IMR-90 (cell line): Measurements from ENCODE around the gene GATAD2A. TPM values are rescaled to one million over a fixed set of nuclear protein-coding genes. Genes with fewer than 3 reads are reported as not detected.

Experiments used
- ATAC-seq: fragments of 200-7000 bp; cut with Tn5 transposase; 2 replicates; pipeline ENCODE4 v1.9.1; 2020; ENCODE audit warnings: low read depth, mild to moderate bottlenecking, moderate library complexity
- BruUV-seq: library from RNA; stranded (reverse); fragments of 400-500 nt; replicated peaks from 2 replicates; lab custom pipeline; 2021; lab: Mats Ljungman, UMichigan
- CTCF ChIA-PET: fragments of 300-600 bp; formaldehyde crosslinking; extraction: SDS; loops from one replicate; lab custom pipeline; 2021; ENCODE audit warnings: antibody characterized with exemption; lab: Yijun Ruan, JAX
- POLR2A ChIA-PET: fragments of 300-600 bp; sonication (Branson Sonifier 250); formaldehyde crosslinking; loops from one replicate; lab custom pipeline; 2022; ENCODE audit warnings: antibody characterized with exemption; ENCODE audit not compliant: unreplicated experiment; lab: Charles Lee
- DNase-seq: peaks from one replicate; pipeline ENCODE4 v3.0.0; 2013
- H2AFZ ChIP-seq: replicated peaks from 2 replicates; pipeline ENCODE3; 2013; ENCODE audit warnings: low read length, mild to moderate bottlenecking; ENCODE audit not compliant: poor library complexity
- H2AK5ac ChIP-seq: 2 replicates; pipeline ENCODE4 v1.6.1; 2013; ENCODE audit warnings: low read depth, low read length, inconsistent platforms
- H2AK9ac ChIP-seq: replicated peaks from 2 replicates; pipeline ENCODE3; 2013; ENCODE audit warnings: mild to moderate bottlenecking, low read depth, low read length, moderate library complexity; ENCODE audit not compliant: poor library complexity
- H2BK120ac ChIP-seq: 2 replicates; pipeline ENCODE4 v1.6.1; 2013; ENCODE audit warnings: low read depth, low read length, inconsistent platforms
- H2BK15ac ChIP-seq: 3 replicates; pipeline ENCODE4 v1.6.1; 2013; ENCODE audit warnings: low read depth, low read length, inconsistent platforms
- H2BK20ac ChIP-seq: 2 replicates; pipeline ENCODE4 v1.6.1; 2013; ENCODE audit warnings: low read depth, mild to moderate bottlenecking, inconsistent platforms, low read length, moderate library complexity
- H2BK5ac ChIP-seq: 2 replicates; pipeline ENCODE4 v1.6.1; 2013; ENCODE audit warnings: mild to moderate bottlenecking, low read depth, low read length, inconsistent platforms; ENCODE audit not compliant: poor library complexity, severe bottlenecking
- H3K14ac ChIP-seq: replicated peaks from 2 replicates; pipeline ENCODE4 v1.6.1; 2013; ENCODE audit warnings: low read depth, low read length, inconsistent platforms
- H3K18ac ChIP-seq: 2 replicates; pipeline ENCODE4 v1.6.1; 2013; ENCODE audit warnings: low read depth, low read length, control low read depth
- H3K23ac ChIP-seq: 2 replicates; pipeline ENCODE4 v1.6.1; 2013; ENCODE audit warnings: low read depth, low read length, inconsistent platforms
- H3K27ac ChIP-seq: 2 replicates; pipeline ENCODE4 v1.5.1; 2013; ENCODE audit warnings: mild to moderate bottlenecking, control low read depth, low read length; ENCODE audit not compliant: insufficient read depth
- H3K27me3 ChIP-seq: 2 replicates; pipeline ENCODE4 v1.6.1; 2013; ENCODE audit warnings: low read length; ENCODE audit not compliant: control insufficient read depth, insufficient read depth
- H3K36me3 ChIP-seq: 2 replicates; pipeline ENCODE4 v1.6.1; 2013; ENCODE audit warnings: low read length, mixed read lengths; ENCODE audit not compliant: control insufficient read depth, insufficient read depth
- H3K4ac ChIP-seq: 2 replicates; pipeline ENCODE4 v1.6.1; 2013; ENCODE audit warnings: low read depth, low read length, inconsistent platforms
- H3K4me1 ChIP-seq: 2 replicates; pipeline ENCODE4 v1.6.1; 2013; ENCODE audit warnings: low read length, mixed read lengths; ENCODE audit not compliant: control insufficient read depth, insufficient read depth
- H3K4me2 ChIP-seq: 2 replicates; pipeline ENCODE4 v1.6.1; 2013; ENCODE audit warnings: low read depth, mild to moderate bottlenecking, control low read depth, low read length, moderate library complexity
- H3K4me3 ChIP-seq: 2 replicates; pipeline ENCODE4 v1.5.1; 2013; ENCODE audit warnings: low read depth, mild to moderate bottlenecking, control low read depth, low read length, moderate library complexity; ENCODE audit not compliant: insufficient read depth
- H3K56ac ChIP-seq: 2 replicates; pipeline ENCODE4 v1.6.1; 2013; ENCODE audit warnings: low read length, inconsistent platforms; ENCODE audit not compliant: insufficient read depth; ENCODE audit errors: extremely low read depth
- H3K79me1 ChIP-seq, 2 experiments: 2 replicates each; pipeline ENCODE4 v1.6.1; 2013; ENCODE audit warnings: low read length in 2 of 2, inconsistent platforms in 1 of 2, low read depth in 1 of 2
- H3K9ac ChIP-seq: 2 replicates; pipeline ENCODE4 v1.6.1; 2013; ENCODE audit warnings: low read depth, low read length, control low read depth
- H3K9me1 ChIP-seq: 2 replicates; pipeline ENCODE4 v1.6.1; 2013; ENCODE audit warnings: low read length, inconsistent platforms; ENCODE audit not compliant: insufficient read depth
- H3K9me3 ChIP-seq: 2 replicates; pipeline ENCODE4 v1.6.1; 2013; ENCODE audit warnings: low read length; ENCODE audit not compliant: control insufficient read depth, insufficient read depth
- H4K20me1 ChIP-seq: 2 replicates; pipeline ENCODE4 v1.6.1; 2013; ENCODE audit warnings: low read length, inconsistent platforms; ENCODE audit not compliant: insufficient read depth
- H4K5ac ChIP-seq: 2 replicates; pipeline ENCODE4 v1.6.1; 2013; ENCODE audit warnings: mild to moderate bottlenecking, low read depth, low read length, control low read depth
- H4K8ac ChIP-seq, 2 experiments: 2 replicates each; pipeline ENCODE4 v1.6.1; 2013; ENCODE audit warnings: low read depth in 2 of 2, low read length in 2 of 2, control low read depth in 1 of 2, inconsistent platforms in 1 of 2
- H4K91ac ChIP-seq: 2 replicates; pipeline ENCODE4 v1.6.1; 2013; ENCODE audit warnings: low read depth, low read length, inconsistent platforms; ENCODE audit not compliant: insufficient read depth
- MAZ ChIP-seq: IDR thresholded peaks from 2 replicates; pipeline ENCODE4 v1.6.1; 2012; ENCODE audit warnings: low read depth, mild to moderate bottlenecking, low read length, improper control_type of control experiment, moderate library complexity, borderline replicate concordance
- RAD21 ChIP-seq: IDR thresholded peaks from 2 replicates; pipeline ENCODE4 v1.6.1; 2012; ENCODE audit warnings: low read length, improper control_type of control experiment
- USF2 ChIP-seq: fragments of 150-350 bp; IDR thresholded peaks from 2 replicates; pipeline ENCODE4 v1.6.1; 2017; ENCODE audit warnings: mild to moderate bottlenecking, antibody characterized with exemption, low read length, low read depth
- WGBS, 2 experiments: methylation state at CpG; one replicate each; pipeline versions ENCODE4 v1.1.5 to v1.1.7; 2013; ENCODE audit warnings: missing lambda C conversion rate in 2 of 2; ENCODE audit not compliant: insufficient read length in 1 of 2; ENCODE audit errors: extremely low coverage in 2 of 2; 5-methylcytosine and 5-hydroxymethylcytosine counted together
- dilution Hi-C: fragments of 300-500 bp; cut with HindIII; formaldehyde crosslinking; loops from one replicate; pipeline ENCODE4 v1.14.3; 2018; ENCODE audit warnings: low sequenced_read_pairs; ENCODE audit not compliant: unreplicated experiment
- in situ Hi-C: fragments of 300-500 bp; cut with MboI; formaldehyde crosslinking; loops from 3 replicates; pipeline ENCODE4 v1.14.3; 2019; ENCODE audit warnings: low sequenced_read_pairs, inconsistent platforms, mixed read lengths
- intact Hi-C: fragments of 100-400 bp; cut with micrococcal nuclease; formaldehyde crosslinking; loops from 2 replicates; pipeline ENCODE4 v1.10.0; 2022
- polyA plus RNA-seq, 3 experiments: library from polyadenylated mRNA; depleted of rRNA; stranded (reverse); fragments of >200 nt; gene quantifications; 2 replicates each; pipeline ENCODE4 v1.2.3, GENCODE V29; 2012; ENCODE audit warnings: low replicate concordance in 1 of 3
- total RNA-seq: library from RNA; depleted of rRNA; stranded (reverse); fragments of >200 nt; gene quantifications from 2 replicates; pipeline ENCODE4 v1.2.3, GENCODE V29; 2012

The GATAD2A gene
- total and polyA plus RNA-seq, 2 of the 4 experiments (the other 2 are of a cell fraction) = 23.5 to 33.2 TPM

GRCh38 chr19:19405971-19406877, 749 bp downstream of the GATAD2A start:
- Histone ChIP-seq H4K20me1 (peaks cover 53% of the 10 kb centered on the region), H3K4ac (peak overlapping the region; percentile 86), H3K14ac (peak overlapping the region; percentile 70), H2AFZ (peak overlapping the region; percentile 77), H2AK9ac (peak overlapping the region; percentile 85), H3K9ac (peak overlapping the region; percentile 79), H3K4me3 (peak overlapping the region; percentile 68), H3K18ac (no peak overlapping the region; the same call in 1 of the 2 replicates), H3K9me1 (peaks cover 36% of the 10 kb centered on the region), H3K27ac (peak overlapping the region; percentile 67), H4K5ac (no peak overlapping the region), H2BK120ac (no peak overlapping the region; the same call in 1 of the 2 replicates), H3K79me1 (peaks cover 9 to 72% of the 10 kb centered on the region in 2 experiments; a peak in 3 of 4 replicates), H3K56ac (peak overlapping the region; percentile 51), H4K91ac (peak overlapping the region; percentile 45), H2BK20ac (no peak overlapping the region), H3K9me3 (no peaks in the 10 kb centered on the region), H4K8ac (peak overlapping the region in 1 of 2 experiments; percentile 46; a peak in 2 of 4 replicates), H3K36me3 (no peaks in the 10 kb centered on the region), H2BK15ac (no peak overlapping the region), H2BK5ac (peak overlapping the region; percentile 31), H3K4me1 (peaks cover 13% of the 10 kb centered on the region), H3K27me3 (no peaks in the 10 kb centered on the region), H2AK5ac (peak overlapping the region; percentile 28), H3K4me2 (peak overlapping the region; percentile 95), H3K23ac (peak overlapping the region; percentile 66; the same call in 1 of the 2 replicates)
- TF ChIP-seq USF2 = peak; percentile 4; the same call in 1 of the 2 replicates
- no peak for TF ChIP-seq RAD21
- TF ChIP-seq MAZ = 0 out of 2 replicates have a peak, but pooled peaks have one; percentile 1
- intact Hi-C loops (loop anchor here (2.0 kb wide), 3 partner anchors 21 to 83 kb away; no protein-coding TSS in a partner anchor), in situ Hi-C loops (no loop called here), dilution Hi-C loops (no loop called here)
- DNase-seq = peak; percentile 60
- CTCF ChIA-PET = interaction anchor here (1.2 to 3.0 kb wide), 3 partner anchors 12 to 84 kb away, joined by 3 to 15 read pairs (median 3); no protein-coding TSS in a partner anchor
- peak; percentile 5; the same call in 1 of the 2 replicates for ATAC-seq
- no TSS peak for BruUV-seq
- 1% methylated on average over 35 of the region's 87 CpGs; no CpG with 5 or more reads in 1 of the 2 experiments for WGBS, 2 experiments
- POLR2A ChIA-PET = interaction anchor here (0.8 kb wide), 1 partner anchor 9 kb away, joined by 3 read pairs; no protein-coding TSS in a partner anchor
